Glomerular endothelial cell (primary cell): ENCODE data around the gene KCNN1. TPM values are rescaled to one million over a fixed set of nuclear protein-coding genes. Genes with fewer than 3 reads are reported as not detected.
"Not testable (repeated sequence)": the region's sequence is repeated elsewhere in the genome, so short reads cannot be mapped to it uniquely, and the experiment has no call there.

Experiments used
- DNase-seq: peaks from one replicate; pipeline ENCODE4 v3.0.0-alpha.2; 2011; ENCODE audit warnings: low read depth, low spot score; ENCODE audit errors: extremely low read depth
- total RNA-seq: library from RNA; depleted of rRNA; stranded (reverse); fragments of >200 nt; gene quantifications from 2 replicates; pipeline ENCODE4 v1.2.3, GENCODE V29; 2015

Gene KCNN1
- total RNA-seq, 1 donor from 2014 or later = 0.41 TPM

DNA sequence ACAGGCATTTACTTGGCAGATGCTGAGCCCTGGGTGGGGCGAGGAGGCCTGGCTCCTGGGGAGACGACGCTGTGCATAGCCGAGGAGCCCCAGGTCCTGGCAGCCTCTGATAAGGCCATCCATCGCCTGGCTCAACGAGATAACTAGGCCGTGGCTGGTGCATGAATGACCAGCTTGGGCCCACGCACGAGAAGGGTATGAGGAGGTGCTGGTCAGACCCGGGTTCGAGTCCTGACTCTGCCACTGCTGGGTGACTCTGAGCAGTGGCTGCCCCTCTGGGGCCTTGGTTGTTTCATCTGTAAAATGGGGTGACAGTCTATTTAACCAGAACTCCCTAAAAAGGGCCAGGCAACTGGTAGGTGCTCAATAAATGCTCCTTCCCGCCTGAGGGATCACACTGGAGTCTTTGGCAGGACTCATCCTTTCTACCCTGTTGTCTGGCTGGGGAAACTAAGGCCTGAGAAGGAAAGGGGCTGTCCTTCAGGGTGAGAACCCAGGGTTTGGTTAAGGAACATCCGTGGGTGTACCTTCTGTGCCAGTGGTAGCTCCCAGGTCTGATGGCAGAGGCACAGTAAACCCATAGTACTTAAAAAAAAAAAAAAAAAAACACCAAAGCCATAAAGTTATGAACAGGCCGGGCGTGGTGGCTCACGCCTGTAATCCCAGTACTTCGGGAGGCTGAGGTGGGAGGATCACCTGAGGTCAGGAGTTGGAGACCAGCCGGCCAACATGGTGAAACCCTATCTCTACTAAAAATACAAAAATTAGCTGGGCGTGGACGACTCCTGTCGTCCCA lies 33.0 kb downstream of the KCNN1 start:
- DNase-seq = no peak

DNA sequence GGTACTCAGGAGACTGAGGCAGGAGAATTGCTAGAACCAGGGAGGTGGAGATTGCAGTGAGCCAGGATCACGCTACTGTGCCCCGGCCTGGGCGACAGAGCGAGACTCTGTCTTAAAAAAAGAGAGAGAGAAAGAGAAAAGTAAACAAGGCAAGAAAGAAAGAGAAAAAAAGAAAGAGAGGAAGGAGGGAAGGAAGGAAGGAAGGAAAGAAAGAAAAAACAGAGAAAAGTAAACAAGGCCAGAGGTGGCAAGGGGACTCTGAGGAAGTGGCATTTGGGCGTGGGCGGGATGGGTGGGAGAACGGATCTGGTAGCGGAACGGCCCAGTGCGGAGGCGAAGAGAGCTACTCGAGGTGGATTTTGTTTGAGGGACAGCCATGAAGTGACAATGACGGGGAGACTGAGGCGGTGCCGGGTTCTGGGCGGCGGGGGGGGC lies 33.6 kb downstream of the KCNN1 start:
- DNase-seq = no peak

- DNase-seq = no peak
Observed at GRCh38 chr19:18000915-18001776, 34.2 kb downstream of the KCNN1 start.

GRCh38 chr19:18001777-18002345 lies 35.0 kb downstream of the KCNN1 start:
- DNase-seq = no peak

DNA sequence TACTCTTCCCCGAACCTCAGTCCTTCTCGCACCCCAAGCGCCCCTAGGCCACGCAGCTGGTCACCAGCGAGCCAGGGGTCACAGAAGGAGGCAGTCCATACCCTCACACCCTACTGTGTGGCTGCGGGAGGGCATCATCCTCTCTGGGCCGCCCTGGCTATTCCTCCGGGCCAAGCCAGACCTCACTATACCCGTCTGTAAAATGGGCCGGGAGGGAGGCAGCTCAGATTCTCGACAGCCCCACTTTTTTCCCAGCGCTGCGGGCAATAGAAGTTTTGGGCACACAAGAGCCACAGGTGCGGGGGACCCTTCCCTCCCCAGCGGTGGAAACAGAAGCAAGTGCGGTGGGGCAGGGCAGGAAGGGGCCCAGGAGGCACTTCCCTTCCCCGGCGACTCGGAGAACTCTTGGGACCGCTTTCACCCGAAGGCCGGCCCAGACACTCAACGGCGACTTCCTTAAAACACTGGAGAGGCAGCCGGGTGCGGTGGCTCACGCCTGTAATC lies 35.5 kb downstream of the KCNN1 start:
- DNase-seq = no peak

- not testable (repeated sequence) for DNase-seq
Observed at GRCh38 chr19:18005750-18006149, 38.8 kb downstream of the KCNN1 start.

DNA sequence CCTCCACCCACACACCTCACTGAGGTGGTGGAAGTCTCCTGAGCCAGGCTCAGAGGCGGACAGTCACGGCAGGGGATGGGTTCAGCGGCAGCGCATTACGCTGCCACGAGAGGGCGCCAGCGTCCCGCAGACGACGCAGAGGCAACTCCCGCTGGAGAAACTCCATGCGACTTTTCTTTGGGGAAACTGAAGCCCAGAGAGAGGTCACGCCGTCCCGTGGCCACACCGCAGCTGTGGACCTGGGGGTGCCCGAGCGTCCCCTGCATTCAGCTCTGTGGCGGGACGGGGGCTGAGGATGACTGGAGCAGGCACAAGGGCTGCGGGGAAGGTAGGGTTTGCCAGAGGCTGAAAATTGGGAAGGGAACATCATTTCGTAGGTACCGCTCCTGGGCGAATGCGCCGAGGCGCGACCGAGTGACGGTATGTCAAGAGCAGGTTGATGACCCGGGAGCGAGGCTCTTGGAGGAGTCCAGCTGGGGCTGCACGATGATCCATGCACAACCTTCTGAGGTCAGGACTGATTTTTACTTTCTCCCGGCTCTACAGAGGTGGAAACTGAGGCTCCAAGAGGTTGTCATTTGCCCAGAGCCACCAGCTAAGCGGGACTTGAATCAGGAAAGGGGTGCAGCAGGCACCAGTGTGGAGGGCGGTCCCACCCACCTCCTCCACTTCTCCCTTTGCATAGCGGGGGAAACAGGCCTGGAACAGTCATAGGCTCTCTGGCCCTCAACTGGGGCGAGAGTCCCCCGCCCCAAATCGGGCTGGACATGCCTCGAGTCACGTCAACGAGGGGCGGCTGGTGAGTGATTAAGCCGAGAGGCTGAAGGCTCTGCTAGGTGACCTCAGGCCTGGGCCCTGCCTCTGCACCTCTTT lies 40.4 kb downstream of the KCNN1 start:
- DNase-seq = no peak

DNA sequence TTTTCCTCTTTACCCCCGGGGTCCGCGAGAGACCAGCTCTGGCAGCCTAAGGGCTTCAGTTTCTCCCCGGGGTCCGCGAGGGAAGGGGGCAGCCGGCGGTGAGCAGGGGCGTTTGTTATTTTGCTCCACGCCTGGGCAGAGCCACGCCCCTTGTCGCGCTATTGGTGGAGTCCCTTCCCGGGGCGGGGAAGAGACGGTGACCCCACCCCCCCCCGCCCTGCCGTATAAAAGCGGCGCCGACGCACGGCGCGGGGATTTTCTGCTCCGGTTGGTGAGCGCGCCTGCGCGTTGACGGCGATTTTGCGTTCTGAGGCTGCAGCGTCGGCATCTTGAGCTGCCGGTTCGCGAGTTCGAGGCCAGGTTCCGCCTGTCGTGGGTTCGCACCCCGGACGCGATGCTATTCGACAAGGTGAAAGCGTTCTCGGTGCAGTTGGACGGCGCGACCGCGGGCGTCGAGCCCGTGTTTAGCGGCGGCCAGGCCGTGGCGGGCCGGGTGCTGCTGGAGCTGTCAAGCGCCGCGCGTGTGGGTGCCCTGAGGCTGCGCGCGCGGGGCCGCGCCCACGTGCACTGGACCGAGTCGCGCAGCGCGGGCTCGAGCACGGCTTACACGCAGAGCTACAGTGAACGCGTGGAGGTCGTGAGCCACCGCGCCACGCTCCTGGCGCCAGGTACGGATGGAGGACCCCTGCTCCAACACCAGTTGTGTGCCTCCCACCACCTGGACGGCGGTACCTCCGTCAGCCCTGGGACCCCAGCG lies 41.2 kb downstream of the KCNN1 start, which contains the start of gene ARRDC2:
Gene ARRDC2, plus strand, starts transcription at position 254 of the 757 bp plus-strand sequence. Its CDS starts 141 bp downstream, at position 395.
- no peak for DNase-seq

- DNase-seq = no peak
Observed at GRCh38 chr19:18008814-18009213, 41.9 kb downstream of the KCNN1 start.

DNA sequence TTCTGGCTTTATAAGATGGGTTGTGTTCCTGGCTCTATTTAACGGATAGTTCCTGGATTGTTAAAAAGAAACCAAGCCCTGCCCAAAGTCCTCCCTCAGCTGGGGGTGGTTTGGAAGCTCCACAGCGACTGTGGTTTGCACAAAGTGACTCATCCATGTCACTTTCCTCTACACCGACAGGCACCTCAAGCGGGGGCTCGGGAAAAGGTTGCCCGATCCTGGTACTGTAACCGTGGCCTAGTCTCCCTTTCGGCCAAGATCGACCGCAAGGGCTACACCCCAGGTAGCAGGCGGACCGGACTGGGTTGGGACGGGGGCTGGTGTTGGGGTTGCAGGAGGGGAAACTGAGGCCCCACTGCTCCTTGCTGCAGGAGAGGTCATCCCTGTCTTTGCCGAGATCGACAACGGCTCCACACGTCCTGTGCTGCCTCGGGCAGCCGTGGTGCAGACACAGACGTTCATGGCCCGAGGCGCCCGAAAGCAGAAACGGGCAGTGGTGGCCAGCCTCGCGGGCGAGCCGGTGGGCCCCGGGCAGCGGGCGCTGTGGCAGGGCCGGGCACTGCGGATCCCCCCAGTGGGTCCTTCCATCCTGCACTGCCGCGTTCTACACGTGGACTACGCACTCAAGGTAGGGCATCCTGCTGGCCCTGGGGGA lies 42.6 kb downstream of the KCNN1 start:
- DNase-seq = no peak

DNA sequence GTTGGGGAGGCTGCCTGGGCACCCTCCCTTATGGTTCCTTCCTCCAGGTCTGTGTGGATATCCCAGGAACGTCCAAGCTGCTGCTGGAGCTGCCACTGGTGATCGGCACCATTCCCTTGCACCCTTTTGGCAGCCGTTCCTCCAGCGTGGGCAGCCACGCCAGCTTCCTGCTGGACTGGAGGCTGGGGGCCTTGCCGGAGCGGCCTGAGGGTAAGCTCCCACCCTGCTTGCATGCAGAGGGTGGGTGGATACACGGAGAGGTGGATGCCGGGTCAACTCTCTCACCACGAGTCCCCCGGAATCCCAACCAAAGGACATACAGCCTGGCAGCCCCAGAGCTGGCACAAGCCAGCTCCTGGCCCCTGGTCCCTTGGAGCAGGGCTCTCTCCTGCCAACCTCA lies 43.2 kb downstream of the KCNN1 start:
- DNase-seq = no peak

- DNase-seq = no peak
Observed at GRCh38 chr19:18013210-18014111, 46.6 kb downstream of the KCNN1 start.

DNA sequence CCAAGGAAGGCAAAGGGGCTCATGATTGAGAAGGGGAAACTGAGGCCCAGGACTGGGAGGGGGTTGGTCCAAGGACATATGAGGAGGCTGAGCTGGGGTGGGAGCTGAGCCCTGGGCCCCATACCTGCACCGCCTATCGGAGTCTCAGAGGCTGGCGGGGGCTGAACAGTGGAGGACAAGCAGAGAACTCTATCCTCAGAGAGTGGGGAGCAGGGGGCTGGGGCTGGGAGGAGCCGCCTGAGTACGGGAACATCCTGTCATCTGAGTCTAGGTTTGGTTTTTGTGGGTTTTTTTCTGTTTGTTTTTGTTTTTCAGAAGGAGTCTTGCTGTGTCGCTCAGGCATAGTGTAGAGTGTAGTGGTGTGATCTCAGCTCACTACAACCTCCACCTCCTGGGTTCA lies 47.3 kb downstream of the KCNN1 start:
- no peak for DNase-seq

DNA sequence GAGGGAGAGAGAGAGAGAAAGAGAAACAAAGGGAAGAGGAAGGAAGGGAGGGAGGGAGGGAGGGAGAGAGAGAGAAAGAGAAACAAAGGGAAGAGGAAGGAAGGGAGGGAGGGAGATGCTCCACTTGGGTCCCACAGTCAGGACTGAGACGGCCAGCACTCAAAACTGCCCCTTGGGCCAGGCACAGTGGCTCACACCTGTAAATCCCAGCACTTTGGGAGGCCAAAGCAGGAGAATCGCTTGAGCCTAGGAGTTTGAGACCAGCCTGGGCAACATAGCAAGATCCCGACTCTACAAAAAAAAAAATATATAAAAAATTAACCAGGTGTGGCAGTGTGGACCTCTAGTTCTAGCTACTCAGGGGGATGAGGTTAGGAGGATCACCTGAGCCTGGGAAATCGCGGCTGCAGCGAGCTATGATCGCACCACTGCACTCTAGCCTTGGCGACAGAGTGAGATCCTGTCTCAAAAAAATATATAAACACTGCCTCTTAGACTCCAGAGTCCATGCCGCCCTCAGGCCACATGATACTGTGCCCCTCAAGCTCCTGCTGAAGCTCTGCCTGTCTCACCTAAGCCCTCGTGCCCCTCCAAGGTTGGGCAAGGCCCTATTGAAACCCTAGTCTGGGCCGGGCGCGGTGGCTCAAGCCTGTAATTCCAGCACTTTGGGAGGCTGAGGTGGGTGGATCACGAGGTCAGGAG lies 49.5 kb downstream of the KCNN1 start:
- no peak for DNase-seq

- DNase-seq = no peak
Observed at GRCh38 chr19:18017275-18018083, 50.6 kb downstream of the KCNN1 start.
